Spinal cord (tissue), 10 donors: ENCODE results near the gene COL8A2. TPM values are rescaled to one million over a fixed set of nuclear protein-coding genes. Genes with fewer than 3 reads are reported as not detected.

Experiments used
- DNase-seq, 6 donors: peaks; one replicate each; pipeline versions ENCODE4 v3.0.0 to v3.0.0-alpha.2; 2013 to 2015; ENCODE audit warnings: low spot score in 6 of 6, low read depth in 4 of 6
- H3K27ac ChIP-seq: one replicate; pipeline ENCODE4 v1.5.1; 2013; ENCODE audit warnings: low read depth, low read length, control low read depth
- H3K27me3 ChIP-seq: one replicate; pipeline ENCODE4 v1.6.1; 2013; ENCODE audit warnings: low read length; ENCODE audit not compliant: control insufficient read depth, insufficient read depth
- H3K36me3 ChIP-seq: one replicate; pipeline ENCODE4 v1.6.1; 2013; ENCODE audit warnings: low read length; ENCODE audit not compliant: control insufficient read depth, insufficient read depth
- H3K4me1 ChIP-seq: one replicate; pipeline ENCODE4 v1.6.1; 2013; ENCODE audit warnings: low read length; ENCODE audit not compliant: control insufficient read depth, insufficient read depth
- H3K4me3 ChIP-seq: one replicate; pipeline ENCODE4 v1.5.1; 2013; ENCODE audit warnings: low read depth, low read length, control low read depth
- H3K9me3 ChIP-seq: one replicate; pipeline ENCODE4 v1.6.1; 2013; ENCODE audit warnings: low read length; ENCODE audit not compliant: control insufficient read depth, insufficient read depth
- WGBS: methylation state at CpG from one replicate; pipeline ENCODE4 v1.1.5; 2013; ENCODE audit warnings: missing lambda C conversion rate; ENCODE audit not compliant: insufficient coverage; 5-methylcytosine and 5-hydroxymethylcytosine counted together
- polyA plus RNA-seq, 2 donors: library from polyadenylated mRNA; unstranded; fragments of 120-200 nt; gene quantifications; one replicate each; pipeline ENCODE4 v1.2.1, GENCODE V29; 2013; ENCODE audit not compliant: insufficient read length in 2 of 2
- total RNA-seq, 2 donors: library from RNA; depleted of rRNA in 1 of 2; stranded (reverse); fragments of 120-200 nt in 1 of 2; fragments of >200 nt in 1 of 2; gene quantifications; one replicate each; pipeline versions ENCODE4 v1.2.3 to v1.2.4, GENCODE V29; 2013 to 2014
- donor health status: healthy.

COL8A2 gene
- total and polyA plus RNA-seq, 4 donors, result 3.2 to 32.6 (median 11.5) TPM

- 64% methylated on average over 2 of the region's 3 CpGs for WGBS
- Histone ChIP-seq H3K27ac (no peak overlapping the region), H3K27me3 (no peaks in the 10 kb centered on the region), H3K36me3 (peaks cover 20% of the 10 kb centered on the region), H3K4me1 (peaks cover 33% of the 10 kb centered on the region), H3K4me3 (no peak overlapping the region), H3K9me3 (no peaks in the 10 kb centered on the region)
- DNase-seq, result no peak
Observed at GRCh38 chr1:36137776-36138175, 12.8 kb upstream of the COL8A2 start.

- peaks cover 20% of the 10 kb centered on the region for H3K36me3 ChIP-seq
- H3K27me3 ChIP-seq, result no peaks in the 10 kb centered on the region
- WGBS, result no CpG with 5 or more reads among the region's 5 CpGs
- H3K27ac ChIP-seq, result peak overlapping the region; percentile 57
- DNase-seq, result no peak
- H3K4me1 ChIP-seq, result peaks cover 28% of the 10 kb centered on the region
- H3K4me3 ChIP-seq, result no peak overlapping the region
- H3K9me3 ChIP-seq, result no peaks in the 10 kb centered on the region
Observed at GRCh38 chr1:36137226-36137625, 12.2 kb upstream of the COL8A2 start.

- WGBS, result 80% methylated on average over 1 of the region's 1 CpG
- H3K27ac ChIP-seq, result peak overlapping the region; percentile 64
- H3K27me3 ChIP-seq, result no peaks in the 10 kb centered on the region
- no peak overlapping the region for H3K4me3 ChIP-seq
- no peaks in the 10 kb centered on the region for H3K9me3 ChIP-seq
- peaks cover 20% of the 10 kb centered on the region for H3K36me3 ChIP-seq
- DNase-seq, result peak in 1 of 6 donors; percentile 73
- H3K4me1 ChIP-seq, result peaks cover 26% of the 10 kb centered on the region
Observed at GRCh38 chr1:36136535-36136934, 11.5 kb upstream of the COL8A2 start.

- Histone ChIP-seq H3K36me3 (peaks cover 20% of the 10 kb centered on the region), H3K27me3 (no peaks in the 10 kb centered on the region), H3K9me3 (no peaks in the 10 kb centered on the region), H3K4me1 (peaks cover 19% of the 10 kb centered on the region), H3K27ac (no peak overlapping the region), H3K4me3 (no peak overlapping the region)
- DNase-seq, result no peak
Observed at GRCh38 chr1:36135796-36136195, 10.8 kb upstream of the COL8A2 start.

- DNase-seq, result no peak
- Histone ChIP-seq H3K27me3 (no peaks in the 10 kb centered on the region), H3K27ac (peak overlapping the region; percentile 64), H3K9me3 (no peaks in the 10 kb centered on the region), H3K4me3 (no peak overlapping the region), H3K4me1 (peaks cover 19% of the 10 kb centered on the region), H3K36me3 (peaks cover 20% of the 10 kb centered on the region)
- 87% methylated on average over 3 of the region's 6 CpGs for WGBS
Observed at GRCh38 chr1:36135330-36135667, 10.3 kb upstream of the COL8A2 start.

GRCh38 chr1:36134505-36135329, 9.7 kb upstream of the COL8A2 start:
- DNase-seq, result peak in 2 of 6 donors; percentile 62 to 75
- Histone ChIP-seq H3K27ac (peak overlapping the region; percentile 64), H3K4me3 (no peak overlapping the region), H3K9me3 (no peaks in the 10 kb centered on the region), H3K4me1 (peaks cover 19% of the 10 kb centered on the region), H3K36me3 (peaks cover 20% of the 10 kb centered on the region), H3K27me3 (no peaks in the 10 kb centered on the region)
- WGBS, result 54% methylated on average over 6 of the region's 7 CpGs

GRCh38 chr1:36134031-36134430, 9.0 kb upstream of the COL8A2 start:
- WGBS, result 36% methylated on average over 6 of the region's 6 CpGs
- Histone ChIP-seq H3K4me1 (peaks cover 19% of the 10 kb centered on the region), H3K9me3 (no peaks in the 10 kb centered on the region), H3K36me3 (peaks cover 20% of the 10 kb centered on the region), H3K4me3 (no peak overlapping the region), H3K27ac (peak overlapping the region; percentile 33), H3K27me3 (no peaks in the 10 kb centered on the region)
- no peak for DNase-seq

- Histone ChIP-seq H3K27me3 (no peaks in the 10 kb centered on the region), H3K4me3 (no peak overlapping the region), H3K36me3 (peaks cover 20% of the 10 kb centered on the region), H3K27ac (peak overlapping the region; percentile 29), H3K9me3 (no peaks in the 10 kb centered on the region), H3K4me1 (peaks cover 19% of the 10 kb centered on the region)
- DNase-seq, result peak in 1 of 6 donors; percentile 41
- WGBS, result 80% methylated on average over 2 of the region's 3 CpGs
Observed at GRCh38 chr1:36133484-36133883, 8.5 kb upstream of the COL8A2 start.

- H3K9me3 ChIP-seq, result no peaks in the 10 kb centered on the region
- no peak overlapping the region for H3K27ac ChIP-seq
- 44% methylated on average over 1 of the region's 3 CpGs for WGBS
- H3K4me3 ChIP-seq, result no peak overlapping the region
- no peak for DNase-seq
- no peaks in the 10 kb centered on the region for H3K27me3 ChIP-seq
- H3K4me1 ChIP-seq, result peaks cover 21% of the 10 kb centered on the region
- peaks cover 7% of the 10 kb centered on the region for H3K36me3 ChIP-seq
Observed at GRCh38 chr1:36132029-36132428, 7.0 kb upstream of the COL8A2 start.

- Histone ChIP-seq H3K4me3 (no peak overlapping the region), H3K9me3 (no peaks in the 10 kb centered on the region), H3K4me1 (peaks cover 25% of the 10 kb centered on the region), H3K27ac (no peak overlapping the region), H3K36me3 (no peaks in the 10 kb centered on the region), H3K27me3 (peaks cover 22% of the 10 kb centered on the region)
- DNase-seq, result no peak
- 100% methylated on average over 1 of the region's 3 CpGs for WGBS
Observed at GRCh38 chr1:36128905-36129206, 3.8 kb upstream of the COL8A2 start.
